H1 (cell line): ENCODE measurements around the gene GALNT12. TPM values are rescaled to one million over a fixed set of nuclear protein-coding genes. Genes with fewer than 3 reads are reported as not detected.

Experiments used
- HDAC2 ChIP-seq, 2 experiments: fragments of 300-600 bp in 1 of 2; sonication (generic) in 1 of 2; IDR thresholded peaks; 2 replicates each; pipeline ENCODE4 v1.6.1; 2011 to 2012; ENCODE audit warnings: low read depth in 2 of 2, low read length in 2 of 2, mild to moderate bottlenecking in 2 of 2, moderate library complexity in 2 of 2, borderline replicate concordance in 1 of 2, inconsistent platforms in 1 of 2
- polyA plus RNA-seq, 7 experiments: library from polyadenylated mRNA; depleted of rRNA in 3 of 7; stranded (reverse) in 5 of 7; unstranded in 2 of 7; fragments of >200 nt in 5 of 7; fragments of 200-250 nt in 2 of 7; gene quantifications; 1 replicate in 5 of 7; 2 replicates in 1 of 7; 4 replicates in 1 of 7; pipeline versions ENCODE4 v1.2.1 to v1.2.3, GENCODE V29; 2011 to 2013; ENCODE audit warnings: missing spikeins in 2 of 7, mixed read lengths in 2 of 7
- total RNA-seq: library from RNA; stranded (reverse); fragmentation: NEBNext Ultra II Directional; extraction: Animal tissue kit (Norgen Biotek cat#: 25700); gene quantifications from 2 replicates; pipeline ENCODE4 v1.2.1, GENCODE V29; 2021

The GALNT12 gene
- total and polyA plus RNA-seq, 2 of the 8 experiments (the other 6 are each of a cell fraction or from before 2014, with no cell fraction given) = 16.2 to 19.6 TPM

DNA sequence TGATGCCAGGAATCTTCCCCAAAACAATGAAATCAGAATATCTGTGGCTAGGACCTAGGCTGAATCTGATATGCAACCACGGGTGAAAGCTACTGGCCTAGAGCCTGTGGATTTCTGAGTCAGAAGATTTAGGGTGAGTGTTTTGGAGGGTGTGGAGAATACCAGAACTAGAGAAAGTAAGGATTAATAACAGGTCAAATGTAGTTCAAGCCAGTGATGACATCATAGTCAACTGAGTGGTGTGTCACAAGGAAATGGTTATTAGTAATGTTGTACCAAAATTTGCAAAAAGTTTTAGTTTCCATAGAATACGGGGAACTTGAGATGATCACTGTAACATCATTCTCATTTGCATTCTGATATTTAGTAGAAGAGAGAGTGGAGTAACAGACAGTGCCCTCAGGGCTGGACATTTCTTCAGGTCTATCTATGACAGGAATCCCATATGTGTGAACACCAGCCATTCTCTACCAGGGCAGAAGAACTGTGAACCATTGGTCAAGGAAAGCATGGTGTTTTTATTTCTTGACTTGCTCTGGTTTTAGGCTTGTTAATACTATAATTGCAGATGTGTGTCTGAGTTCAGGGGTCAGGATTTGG lies 3.7 kb downstream of the GALNT12 start (continued):
- TF ChIP-seq HDAC2 (IDR thresholded peaks at IDR 0.05; ENCODE audit: borderline replicate concordance in 1 of 2, low read depth in 2 of 2, low read length in 2 of 2) = no peak
